ENCODE results near the gene FKBP14. TPM values are rescaled to one million over a fixed set of nuclear protein-coding genes. Genes with fewer than 3 reads are reported as not detected.

The FKBP14 gene
- total and polyA plus RNA-seq, 11 donors: 2.5 to 19.0 (median 13.2) TPM

DNA sequence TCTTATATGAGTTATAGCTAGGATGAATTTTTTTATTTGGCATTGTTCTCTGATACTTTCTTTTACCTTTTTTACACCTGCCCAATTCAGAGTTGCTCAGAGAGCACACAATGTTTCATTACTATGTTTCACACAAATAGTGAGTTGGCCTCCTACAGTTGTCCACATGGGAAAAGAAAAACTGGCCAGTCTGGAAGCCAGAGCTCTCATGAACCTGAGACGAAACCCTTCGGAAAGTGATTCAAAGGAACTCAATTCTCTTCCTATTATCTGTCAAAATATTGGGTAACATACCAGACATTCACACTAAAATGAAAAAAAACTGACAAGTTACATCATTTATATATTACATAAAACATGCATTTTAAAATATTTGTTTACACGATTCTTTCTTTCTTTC is 52.2 kb downstream of the FKBP14 start:
- Histone ChIP-seq H3K4me1 (peaks cover 0 to 27% (median 5%) of the 10 kb centered on the region in 12 donors), H3K27me3 (no peaks in the 10 kb centered on the region), H3K36me3 (no peaks in the 10 kb centered on the region), H3K4me3 (no peak overlapping the region), H3K9me3 (no peaks in the 10 kb centered on the region), H3K27ac (no peak overlapping the region)
- DNase-seq (no peak), ATAC-seq (no peak)
- intact Hi-C loops (cut with DNase I): no loop called here
- TF ChIP-seq, protein P1, sequence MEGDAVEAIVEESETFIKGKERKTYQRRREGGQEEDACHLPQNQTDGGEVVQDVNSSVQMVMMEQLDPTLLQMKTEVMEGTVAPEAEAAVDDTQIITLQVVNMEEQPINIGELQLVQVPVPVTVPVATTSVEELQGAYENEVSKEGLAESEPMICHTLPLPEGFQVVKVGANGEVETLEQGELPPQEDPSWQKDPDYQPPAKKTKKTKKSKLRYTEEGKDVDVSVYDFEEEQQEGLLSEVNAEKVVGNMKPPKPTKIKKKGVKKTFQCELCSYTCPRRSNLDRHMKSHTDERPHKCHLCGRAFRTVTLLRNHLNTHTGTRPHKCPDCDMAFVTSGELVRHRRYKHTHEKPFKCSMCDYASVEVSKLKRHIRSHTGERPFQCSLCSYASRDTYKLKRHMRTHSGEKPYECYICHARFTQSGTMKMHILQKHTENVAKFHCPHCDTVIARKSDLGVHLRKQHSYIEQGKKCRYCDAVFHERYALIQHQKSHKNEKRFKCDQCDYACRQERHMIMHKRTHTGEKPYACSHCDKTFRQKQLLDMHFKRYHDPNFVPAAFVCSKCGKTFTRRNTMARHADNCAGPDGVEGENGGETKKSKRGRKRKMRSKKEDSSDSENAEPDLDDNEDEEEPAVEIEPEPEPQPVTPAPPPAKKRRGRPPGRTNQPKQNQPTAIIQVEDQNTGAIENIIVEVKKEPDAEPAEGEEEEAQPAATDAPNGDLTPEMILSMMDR (IDR thresholded peaks at IDR 0.05): no peak
- no peak for TF ChIP-seq POLR2A (IDR thresholded peaks at IDR 0.05)
- 85 to 92% (median 88%) methylated on average over 3 of the region's 3 CpGs for WGBS, 4 donors

DNA sequence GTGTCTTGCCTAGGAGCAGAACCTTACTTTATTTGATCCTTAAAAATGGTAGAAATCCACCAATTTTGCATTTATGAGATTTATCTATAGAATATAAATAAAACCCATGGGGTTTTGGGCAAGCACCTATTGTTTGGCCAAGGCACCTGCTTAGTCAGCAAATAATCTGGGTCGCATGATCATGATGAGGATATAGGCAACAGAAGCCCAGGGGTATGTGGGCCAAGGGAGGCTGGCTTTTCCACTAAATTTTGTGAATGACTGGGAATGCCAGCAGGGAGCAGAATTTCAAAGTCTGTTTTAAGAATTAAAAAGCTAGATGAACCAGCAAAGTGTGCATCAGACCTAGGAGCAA is 54.2 kb downstream of the FKBP14 start:
- H3K36me3 ChIP-seq: peaks cover 0 to 11% (median 0%) of the 10 kb centered on the region in 9 donors
- intact Hi-C loops (cut with DNase I): no loop called here
- TF ChIP-seq, protein P1 (IDR thresholded peaks at IDR 0.05): no peak
- TF ChIP-seq POLR2A (IDR thresholded peaks at IDR 0.05): no peak
- H3K27ac ChIP-seq: no peak overlapping the region
- H3K4me3 ChIP-seq: no peak overlapping the region
- H3K4me1 ChIP-seq: peaks cover 0 to 35% (median 5%) of the 10 kb centered on the region in 12 donors
- whole genome bisulfite sequencing, 4 donors: 90 to 96% (median 92%) methylated on average over 1 of the region's 1 CpG
- no peak for ATAC-seq
- no peaks in the 10 kb centered on the region for H3K27me3 ChIP-seq
- no peaks in the 10 kb centered on the region for H3K9me3 ChIP-seq
- DNase-seq: no peak

DNA sequence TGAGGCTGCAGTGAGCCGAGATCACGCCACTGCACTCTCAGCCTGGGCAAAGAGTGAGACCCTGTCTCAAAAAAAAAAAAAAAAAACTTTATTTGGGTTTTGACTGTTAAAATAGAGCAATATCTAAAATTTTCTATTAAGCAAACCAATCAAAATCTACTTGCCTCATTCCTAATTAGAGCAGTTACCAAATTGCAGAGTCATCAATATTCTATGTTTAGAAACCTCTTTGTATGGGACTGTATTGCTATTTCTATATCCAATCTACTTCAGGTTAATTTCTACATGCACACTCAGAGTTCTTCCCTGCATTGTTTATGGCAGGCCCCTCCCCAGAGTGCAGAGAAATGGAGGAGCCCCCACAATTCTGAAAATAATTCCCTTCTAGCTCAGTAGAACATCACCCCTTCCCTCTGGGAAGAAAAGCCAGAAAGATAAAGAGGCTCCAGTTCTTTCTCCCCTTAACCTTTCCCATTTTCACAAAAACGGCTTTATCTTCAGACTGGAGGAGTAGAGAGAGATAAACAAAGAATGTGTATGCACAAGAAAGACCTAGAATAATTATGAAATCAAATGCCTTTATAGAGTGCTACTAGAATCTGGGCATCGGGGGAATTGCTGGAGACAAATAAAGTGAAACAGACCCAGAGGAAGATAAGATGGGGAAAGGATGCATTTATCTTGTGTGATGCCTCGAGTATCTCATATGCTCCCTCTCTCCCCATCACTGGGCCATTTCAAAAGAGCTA is 54.8 kb downstream of the FKBP14 start:
- H3K36me3 ChIP-seq: peaks cover 0 to 16% (median 0%) of the 10 kb centered on the region in 9 donors
- no peaks in the 10 kb centered on the region for H3K27me3 ChIP-seq
- 73 to 79% (median 74%) methylated on average over 5 of the region's 5 CpGs for WGBS, 4 donors
- ATAC-seq (no peak), DNase-seq (no peak)
- H3K9me3 ChIP-seq: no peaks in the 10 kb centered on the region
- intact Hi-C loops (cut with DNase I): no loop called here
- H3K4me3 ChIP-seq: no peak overlapping the region
- TF ChIP-seq, protein P1 (IDR thresholded peaks at IDR 0.05): no peak
- H3K27ac ChIP-seq: no peak overlapping the region
- peaks cover 0 to 31% (median 3%) of the 10 kb centered on the region in 12 donors for H3K4me1 ChIP-seq

DNA sequence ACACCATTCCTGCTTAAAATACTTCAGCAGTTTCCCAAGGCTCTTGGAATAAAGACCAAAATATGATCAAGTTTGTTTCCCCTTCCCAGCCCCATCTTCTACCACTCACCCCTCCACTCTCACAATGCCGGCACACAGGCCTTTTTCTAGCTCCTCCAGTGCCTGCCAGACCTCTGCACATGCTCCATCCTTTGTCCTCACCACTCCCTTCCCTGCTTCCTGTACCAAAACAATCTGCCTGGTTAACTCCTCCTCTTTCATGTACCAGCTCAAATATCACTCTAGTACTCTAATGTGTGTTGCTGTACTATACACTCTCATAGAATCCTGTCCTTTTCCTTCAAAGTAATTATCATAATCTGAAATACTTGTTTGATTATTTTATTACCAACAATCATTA is 56.3 kb downstream of the FKBP14 start:
- Histone ChIP-seq H3K27ac (no peak overlapping the region), H3K27me3 (no peaks in the 10 kb centered on the region), H3K4me3 (no peak overlapping the region), H3K4me1 (peaks cover 0 to 25% (median 0%) of the 10 kb centered on the region in 12 donors), H3K9me3 (no peaks in the 10 kb centered on the region), H3K36me3 (peaks cover 0 to 25% (median 0%) of the 10 kb centered on the region in 9 donors)
- TF ChIP-seq, protein P1 (IDR thresholded peaks at IDR 0.05): no peak
- TF ChIP-seq POLR2A (IDR thresholded peaks at IDR 0.05): no peak
- WGBS, 4 donors: 40 to 61% (median 46%) methylated on average over 1 of the region's 1 CpG
- DNase-seq: no peak
- intact Hi-C loops (cut with DNase I): no loop called here
- no peak for ATAC-seq
